ENCODE measurements around the gene ZNF496. TPM values are rescaled to one million over a fixed set of nuclear protein-coding genes. Genes with fewer than 3 reads are reported as not detected.
"Not testable (repeated sequence)": the region's sequence is repeated elsewhere in the genome, so short reads cannot be mapped to it uniquely, and the experiment has no call there.

ZNF496 gene
- 10 to 100 TPM; 21.9 to 43.4 TPM for total RNA-seq
- polyA plus RNA-seq = 1 to 10 TPM; 8.2 to 9.2 TPM
- long read RNA-seq, donor 1, full-length matches to known transcripts = 7 of 7 reads
- long read RNA-seq, donor 1, partial matches to known transcripts = 0 of 7 reads
- long read RNA-seq, donor 1, other reads (novel, unspliced or antisense) = 0 of 7 reads
- long read RNA-seq, donor 2, full-length matches to known transcripts = 6 of 6 reads
- long read RNA-seq, donor 2, partial matches to known transcripts = 0 of 6 reads
- long read RNA-seq, donor 2, other reads (novel, unspliced or antisense) = 0 of 6 reads
- long read RNA-seq, donor 3, full-length matches to known transcripts = 4 of 4 reads
- long read RNA-seq, donor 3, partial matches to known transcripts = 0 of 4 reads
- long read RNA-seq, donor 3, other reads (novel, unspliced or antisense) = 0 of 4 reads
- long read RNA-seq, donor 4, full-length matches to known transcripts = 10 of 10 reads
- long read RNA-seq, donor 4, partial matches to known transcripts = 0 of 10 reads
- long read RNA-seq, donor 4, other reads (novel, unspliced or antisense) = 0 of 10 reads
- long read RNA-seq, donor 5, full-length matches to known transcripts = 5 of 13 reads
- long read RNA-seq, donor 5, partial matches to known transcripts = 8 of 13 reads
- long read RNA-seq, donor 5, other reads (novel, unspliced or antisense) = 0 of 13 reads

- TF ChIP-seq CTCF (IDR thresholded peaks at IDR 0.05; ENCODE audit: control extremely low read depth, extremely low read depth) = no peak
- Histone ChIP-seq H3K4me1 (ENCODE audit: control insufficient read depth in 5 of 5, insufficient read depth in 5 of 5, low read length in 5 of 5) (peaks cover 0 to 32% (median 19%) of the 10 kb centered on the region in 5 donors), H3K9me3 (ENCODE audit: control insufficient read depth in 4 of 4, insufficient read depth in 3 of 4, low read length in 3 of 4) (no peaks in the 10 kb centered on the region), H3K4me3 (peak within 1 kb of the TSS; percentile 74), H3K27ac (ENCODE audit: low read depth in 1 of 2, low read length in 1 of 2) (peak within 1 kb of the TSS; percentile 89 to 94), H3K9ac (ENCODE audit: insufficient read depth in 1 of 2, low read length in 2 of 2) (peak within 1 kb of the TSS; percentile 42 to 71), H3K36me3 (ENCODE audit: control insufficient read depth in 4 of 4, insufficient read depth in 4 of 4, low read length in 4 of 4) (peaks cover 4 to 25% (median 22%) of the 10 kb centered on the region in 4 donors), H3K27me3 (ENCODE audit: control insufficient read depth in 3 of 3, insufficient read depth in 3 of 3, low read length in 2 of 3) (no peaks in the 10 kb centered on the region)
- 0 to 1% methylated on average over 45 to 93 of the region's 93 CpGs for WGBS, 2 donors
- DNase-seq (peak; percentile 90 to 94 (median 90)), ATAC-seq (ENCODE audit: insufficient read depth, low FRiP score) (peak; percentile 78)
These were observed at the start of gene ZNF496 for GRCh38 chr1:247331525-247332214. Gene ZNF496 (minus strand): TSS chr1:247331867. CDS start chr1:247329578, 2,289 bp downstream.

GRCh38 chr1:247378334-247379073 lies 46.8 kb upstream of the ZNF496 start:
- ATAC-seq (ENCODE audit: insufficient read depth, low FRiP score) (no peak), DNase-seq (no peak)
- Histone ChIP-seq H3K4me3 (no peak overlapping the region), H3K4me1 (ENCODE audit: control insufficient read depth in 5 of 5, insufficient read depth in 5 of 5, low read length in 5 of 5) (no peaks in the 10 kb centered on the region), H3K9ac (ENCODE audit: insufficient read depth in 1 of 2, low read length in 2 of 2) (no peak overlapping the region), H3K27ac (ENCODE audit: low read depth in 1 of 2, low read length in 1 of 2) (no peak overlapping the region), H3K9me3 (ENCODE audit: control insufficient read depth in 4 of 4, insufficient read depth in 3 of 4, low read length in 3 of 4) (peaks cover 0 to 3% (median 0%) of the 10 kb centered on the region in 4 donors), H3K36me3 (ENCODE audit: control insufficient read depth in 4 of 4, insufficient read depth in 4 of 4, low read length in 4 of 4) (no peaks in the 10 kb centered on the region), H3K27me3 (ENCODE audit: control insufficient read depth in 3 of 3, insufficient read depth in 3 of 3, low read length in 2 of 3) (peaks cover 0 to 4% (median 0%) of the 10 kb centered on the region in 3 donors)
- 83 to 88% methylated on average over 19 to 20 of the region's 20 CpGs for WGBS, 2 donors
- TF ChIP-seq CTCF (IDR thresholded peaks at IDR 0.05; ENCODE audit: control extremely low read depth, extremely low read depth) = no peak

GRCh38 chr1:247377656-247378055 lies 46.0 kb upstream of the ZNF496 start:
- H3K27ac ChIP-seq (ENCODE audit: low read depth in 1 of 2, low read length in 1 of 2); H3K9ac ChIP-seq (ENCODE audit: insufficient read depth in 1 of 2, low read length in 2 of 2); ATAC-seq (ENCODE audit: insufficient read depth, low FRiP score); H3K4me3 ChIP-seq; H3K9me3 ChIP-seq (ENCODE audit: control insufficient read depth in 4 of 4, insufficient read depth in 3 of 4, low read length in 3 of 4); DNase-seq; H3K27me3 ChIP-seq (ENCODE audit: control insufficient read depth in 3 of 3, insufficient read depth in 3 of 3, low read length in 2 of 3); H3K4me1 ChIP-seq (ENCODE audit: control insufficient read depth in 5 of 5, insufficient read depth in 5 of 5, low read length in 5 of 5); H3K36me3 ChIP-seq (ENCODE audit: control insufficient read depth in 4 of 4, insufficient read depth in 4 of 4, low read length in 4 of 4): not testable (repeated sequence)
- WGBS, 2 donors = 81 to 90% methylated on average over 7 of the region's 7 CpGs

Data from lung (tissue), 16 donors.